Mammary epithelial cell (primary cell): ENCODE data around the gene WNT9B.

Experiments used
- EZH2 ChIP-seq: IDR thresholded peaks from 2 replicates; pipeline ENCODE4 v1.6.1; 2012; ENCODE audit warnings: low read length, inconsistent platforms, borderline replicate concordance
- TF ChIP-seq, protein P1 (sequence below), 2 donors: IDR thresholded peaks in 1 of 2; conservative IDR thresholded peaks in 1 of 2; 2 replicates each; pipeline ENCODE4 v1.5.1; 2011 to 2012; ENCODE audit warnings: inconsistent platforms in 2 of 2, low read length in 2 of 2, mild to moderate bottlenecking in 2 of 2, control low read depth in 1 of 2, low read depth in 1 of 2; ENCODE audit not compliant: insufficient read depth in 1 of 2; ENCODE audit errors: extremely low read depth in 1 of 2

DNA sequence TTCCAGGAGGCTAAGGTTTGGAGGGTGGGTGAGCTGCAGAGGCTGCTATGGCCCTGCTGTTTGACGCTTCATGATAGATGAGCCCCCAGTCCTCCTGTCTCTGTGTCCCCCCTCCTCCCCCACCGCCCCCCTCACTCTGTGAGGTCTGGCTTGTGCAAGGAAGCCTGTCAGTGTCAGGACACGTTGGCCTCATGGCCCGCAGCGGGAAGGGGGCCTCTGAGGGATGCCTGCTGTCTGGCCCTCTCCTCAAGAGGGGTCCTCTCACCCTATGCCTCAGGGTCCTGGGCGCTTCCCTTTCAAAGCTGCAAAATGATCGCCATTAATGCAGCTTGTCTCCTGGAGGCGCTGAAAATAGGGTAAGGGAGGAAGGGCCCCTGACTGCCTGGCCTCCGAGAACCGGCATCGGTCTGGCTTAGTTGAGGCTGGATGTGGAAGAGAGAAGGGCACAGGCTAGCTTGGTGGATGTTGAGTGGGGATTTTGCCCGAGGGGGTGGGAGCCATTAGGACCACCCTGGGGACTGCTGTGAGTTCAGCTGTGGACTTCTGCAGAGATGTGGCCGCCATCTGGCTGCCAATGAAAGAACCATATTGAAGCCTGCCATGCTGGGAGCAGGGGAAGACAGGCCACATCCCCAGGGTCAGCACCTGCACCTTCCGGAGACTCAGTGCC lies 56.8 kb downstream of the WNT9B start:
- TF ChIP-seq, protein P1, sequence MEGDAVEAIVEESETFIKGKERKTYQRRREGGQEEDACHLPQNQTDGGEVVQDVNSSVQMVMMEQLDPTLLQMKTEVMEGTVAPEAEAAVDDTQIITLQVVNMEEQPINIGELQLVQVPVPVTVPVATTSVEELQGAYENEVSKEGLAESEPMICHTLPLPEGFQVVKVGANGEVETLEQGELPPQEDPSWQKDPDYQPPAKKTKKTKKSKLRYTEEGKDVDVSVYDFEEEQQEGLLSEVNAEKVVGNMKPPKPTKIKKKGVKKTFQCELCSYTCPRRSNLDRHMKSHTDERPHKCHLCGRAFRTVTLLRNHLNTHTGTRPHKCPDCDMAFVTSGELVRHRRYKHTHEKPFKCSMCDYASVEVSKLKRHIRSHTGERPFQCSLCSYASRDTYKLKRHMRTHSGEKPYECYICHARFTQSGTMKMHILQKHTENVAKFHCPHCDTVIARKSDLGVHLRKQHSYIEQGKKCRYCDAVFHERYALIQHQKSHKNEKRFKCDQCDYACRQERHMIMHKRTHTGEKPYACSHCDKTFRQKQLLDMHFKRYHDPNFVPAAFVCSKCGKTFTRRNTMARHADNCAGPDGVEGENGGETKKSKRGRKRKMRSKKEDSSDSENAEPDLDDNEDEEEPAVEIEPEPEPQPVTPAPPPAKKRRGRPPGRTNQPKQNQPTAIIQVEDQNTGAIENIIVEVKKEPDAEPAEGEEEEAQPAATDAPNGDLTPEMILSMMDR (conservative IDR thresholded peaks at IDR 0.05 in 1 of 2, IDR thresholded peaks at IDR 0.05 in 1 of 2; ENCODE audit: extremely low read depth in 1 of 2, insufficient read depth in 1 of 2, low read depth in 1 of 2, low read length in 2 of 2): no peak
- no peak for TF ChIP-seq EZH2
